Mammary epithelial cell (primary cell): ENCODE data around the gene ASPRV1.

ENCODE experiments used
- CTCF ChIP-seq, 2 donors: IDR thresholded peaks in 1 of 2; conservative IDR thresholded peaks in 1 of 2; 2 replicates each; pipeline ENCODE4 v1.5.1; 2011 to 2012; ENCODE audit warnings: inconsistent platforms in 2 of 2, low read length in 2 of 2, mild to moderate bottlenecking in 2 of 2, control low read depth in 1 of 2, low read depth in 1 of 2; ENCODE audit not compliant: insufficient read depth in 1 of 2; ENCODE audit errors: extremely low read depth in 1 of 2
- EZH2 ChIP-seq: IDR thresholded peaks from 2 replicates; pipeline ENCODE4 v1.6.1; 2012; ENCODE audit warnings: low read length, inconsistent platforms, borderline replicate concordance

- TF ChIP-seq CTCF (conservative IDR thresholded peaks at IDR 0.05 in 1 of 2, IDR thresholded peaks at IDR 0.05 in 1 of 2; ENCODE audit: extremely low read depth in 1 of 2, insufficient read depth in 1 of 2, low read depth in 1 of 2, low read length in 2 of 2) (no peak), EZH2 (no peak)
Measured at GRCh38 chr2:70005216-70005615, 43.8 kb upstream of the ASPRV1 start.
